Central memory CD8-positive, alpha-beta T cell (primary cell): ENCODE measurements around the gene GPR152.
"Not testable (repeated sequence)": the region's sequence is repeated elsewhere in the genome, so short reads cannot be mapped to it uniquely, and the experiment has no call there.

Source experiments
- ATAC-seq: fragments of 150-1000 bp; cut with Tn5 transposase; replicated peaks from 2 replicates; pipeline ENCODE4 v1.10.0; 2022; ENCODE audit warnings: mild to moderate bottlenecking, moderate FRiP score, moderate number of reproducible peaks; ENCODE audit not compliant: poor library complexity, severe bottlenecking; ENCODE audit errors: extremely low read depth
- DNase-seq, 2 donors: peaks; one replicate each; pipeline ENCODE4 v3.0.0; 2021; ENCODE audit warnings: low spot score in 2 of 2
- H3K27ac Mint-ChIP-seq: one replicate; pipeline ENCODE4 v1.8.0; 2022; ENCODE audit warnings: low read depth, mild to moderate bottlenecking, moderate library complexity, mixed read lengths
- H3K27me3 Mint-ChIP-seq: one replicate; pipeline ENCODE4 v1.8.0; 2022; ENCODE audit warnings: mixed read lengths
- H3K36me3 Mint-ChIP-seq: one replicate; pipeline ENCODE4 v1.8.0; 2022; ENCODE audit warnings: mild to moderate bottlenecking, moderate library complexity, mixed read lengths; ENCODE audit not compliant: insufficient read depth
- H3K4me1 Mint-ChIP-seq: one replicate; pipeline ENCODE4 v1.8.0; 2022; ENCODE audit warnings: mixed read lengths
- H3K4me3 Mint-ChIP-seq: one replicate; pipeline ENCODE4 v1.8.0; 2022; ENCODE audit warnings: mild to moderate bottlenecking, moderate library complexity, mixed read lengths
- H3K9me3 Mint-ChIP-seq: one replicate; pipeline ENCODE4 v1.8.0; 2022; ENCODE audit warnings: mixed read lengths

The GPR152 gene

DNA sequence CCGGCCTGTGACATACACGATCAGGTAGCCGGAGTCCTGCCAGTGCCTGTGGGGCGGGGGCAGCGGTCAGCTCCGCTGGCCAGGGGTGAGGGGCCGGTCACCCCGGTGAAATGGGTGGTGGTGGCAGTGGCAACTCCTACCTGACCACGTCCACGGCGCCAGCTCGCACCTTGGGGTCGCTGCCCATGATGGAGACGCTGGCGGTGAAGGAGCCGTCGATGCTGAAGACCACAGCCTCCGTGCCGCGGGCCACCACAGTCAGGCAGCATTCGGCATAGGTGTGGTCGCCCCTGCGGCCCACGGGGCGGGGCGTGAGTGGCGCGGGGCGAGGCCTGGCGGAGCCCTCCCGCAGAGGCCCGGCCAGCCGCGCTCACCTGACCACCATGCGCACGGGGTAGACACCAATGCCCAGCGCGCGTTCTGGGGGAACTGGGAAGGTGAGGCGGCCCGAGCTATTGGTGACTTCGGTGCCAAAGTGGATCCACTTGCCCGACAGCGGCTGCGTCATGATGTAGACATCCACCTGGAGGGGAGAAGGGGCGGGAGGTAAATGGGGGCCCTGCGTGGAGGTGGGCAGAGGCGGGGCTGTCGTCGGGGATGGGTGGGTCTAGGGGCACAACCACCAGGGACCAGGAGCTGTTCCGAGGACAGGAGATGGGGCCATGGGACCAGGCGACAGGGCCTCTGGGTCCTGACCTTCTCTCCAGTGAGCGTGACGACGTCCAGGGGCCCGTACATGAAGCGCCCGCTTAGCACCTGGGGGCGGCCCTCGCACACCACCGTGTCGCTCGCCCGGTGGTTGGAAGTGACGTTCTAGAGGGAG is 41.2 kb upstream of the GPR152 start:
- Mint-ChIP-seq H3K27me3 (no peaks in the 10 kb centered on the region), H3K4me1 (peaks cover 7% of the 10 kb centered on the region), H3K9me3 (no peaks in the 10 kb centered on the region), H3K36me3 (peaks cover 42% of the 10 kb centered on the region), H3K4me3 (no peak overlapping the region), H3K27ac (no peak overlapping the region)
- ATAC-seq (no peak), DNase-seq (no peak)

DNA sequence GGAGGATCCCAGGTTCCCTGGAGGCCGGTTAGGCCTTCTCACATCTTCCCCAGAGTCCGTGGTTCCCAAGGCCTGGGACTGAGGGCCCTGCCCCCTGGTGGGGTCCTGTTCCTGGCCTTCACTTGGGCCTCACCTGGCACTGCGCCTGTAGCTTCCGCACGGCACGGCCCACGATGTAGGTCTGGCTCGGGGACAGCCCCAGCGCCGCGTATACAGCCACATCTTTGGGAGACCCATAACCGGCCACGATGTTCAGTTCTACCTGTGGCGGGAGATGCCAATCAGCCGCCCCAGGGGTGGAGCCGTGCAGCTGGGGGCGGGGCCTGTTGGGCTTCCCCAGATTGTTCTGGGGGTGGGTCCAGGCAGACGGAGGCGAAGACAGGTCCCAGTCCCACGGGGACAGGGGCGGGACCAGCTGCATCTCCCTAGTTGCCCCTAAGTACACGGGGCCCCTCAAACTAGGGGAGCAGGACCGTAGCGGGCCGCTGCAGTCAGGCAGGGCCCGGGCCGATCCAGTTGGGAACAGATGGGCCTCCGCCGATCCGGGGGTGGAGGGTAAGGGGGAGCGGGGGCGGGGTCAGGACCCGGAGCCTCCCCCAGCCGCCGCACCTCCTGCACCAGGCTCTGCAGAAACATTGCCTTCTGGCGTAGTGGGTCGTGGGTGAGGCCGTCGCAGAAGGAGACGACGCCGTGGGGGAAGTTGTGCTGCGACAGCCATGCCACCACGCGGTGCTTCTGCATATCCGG is 40.4 kb upstream of the GPR152 start:
- peaks cover 43% of the 10 kb centered on the region for H3K36me3 Mint-ChIP-seq
- H3K4me3 Mint-ChIP-seq = no peak overlapping the region
- H3K9me3 Mint-ChIP-seq = no peaks in the 10 kb centered on the region
- ATAC-seq (no peak), DNase-seq (no peak)
- peaks cover 14% of the 10 kb centered on the region for H3K4me1 Mint-ChIP-seq
- H3K27ac Mint-ChIP-seq = no peak overlapping the region
- H3K27me3 Mint-ChIP-seq = no peaks in the 10 kb centered on the region

DNA sequence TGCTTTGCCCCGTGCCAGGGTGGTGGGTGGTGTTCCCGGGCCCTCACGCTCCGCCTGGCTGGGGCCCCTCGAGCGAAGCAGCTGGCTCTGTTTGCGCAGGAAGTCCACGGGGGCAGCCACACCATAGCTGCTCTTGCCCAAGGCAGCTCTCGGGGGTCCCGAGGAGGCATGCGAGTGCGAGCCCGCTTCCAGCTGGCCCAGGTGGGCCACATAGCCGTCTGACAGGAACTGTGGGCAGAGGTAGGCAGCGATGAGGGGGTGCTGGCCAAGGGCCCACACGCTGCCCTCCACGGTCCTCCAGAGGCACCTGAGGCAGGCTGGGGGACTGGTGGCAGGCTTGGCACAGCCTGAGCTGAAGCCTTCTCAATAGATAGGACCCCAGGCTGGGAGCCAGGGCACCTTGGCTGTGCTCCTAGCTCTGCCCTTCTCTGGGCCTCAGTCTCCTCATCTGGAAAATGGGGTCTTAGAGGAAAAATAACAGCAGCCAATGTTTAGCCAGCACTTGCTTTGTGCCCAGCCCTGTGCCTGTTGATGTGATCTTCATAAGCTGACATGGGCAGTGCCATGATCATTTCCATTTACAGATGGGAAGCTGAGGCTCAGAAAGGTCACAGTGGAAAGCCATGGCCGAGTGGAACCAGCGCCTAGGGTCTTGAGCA is 39.7 kb upstream of the GPR152 start:
- Mint-ChIP-seq H3K4me3 (no peak overlapping the region), H3K27me3 (no peaks in the 10 kb centered on the region), H3K9me3 (no peaks in the 10 kb centered on the region), H3K4me1 (peaks cover 21% of the 10 kb centered on the region), H3K36me3 (peaks cover 46% of the 10 kb centered on the region), H3K27ac (no peak overlapping the region)
- DNase-seq (no peak), ATAC-seq (no peak)

DNA sequence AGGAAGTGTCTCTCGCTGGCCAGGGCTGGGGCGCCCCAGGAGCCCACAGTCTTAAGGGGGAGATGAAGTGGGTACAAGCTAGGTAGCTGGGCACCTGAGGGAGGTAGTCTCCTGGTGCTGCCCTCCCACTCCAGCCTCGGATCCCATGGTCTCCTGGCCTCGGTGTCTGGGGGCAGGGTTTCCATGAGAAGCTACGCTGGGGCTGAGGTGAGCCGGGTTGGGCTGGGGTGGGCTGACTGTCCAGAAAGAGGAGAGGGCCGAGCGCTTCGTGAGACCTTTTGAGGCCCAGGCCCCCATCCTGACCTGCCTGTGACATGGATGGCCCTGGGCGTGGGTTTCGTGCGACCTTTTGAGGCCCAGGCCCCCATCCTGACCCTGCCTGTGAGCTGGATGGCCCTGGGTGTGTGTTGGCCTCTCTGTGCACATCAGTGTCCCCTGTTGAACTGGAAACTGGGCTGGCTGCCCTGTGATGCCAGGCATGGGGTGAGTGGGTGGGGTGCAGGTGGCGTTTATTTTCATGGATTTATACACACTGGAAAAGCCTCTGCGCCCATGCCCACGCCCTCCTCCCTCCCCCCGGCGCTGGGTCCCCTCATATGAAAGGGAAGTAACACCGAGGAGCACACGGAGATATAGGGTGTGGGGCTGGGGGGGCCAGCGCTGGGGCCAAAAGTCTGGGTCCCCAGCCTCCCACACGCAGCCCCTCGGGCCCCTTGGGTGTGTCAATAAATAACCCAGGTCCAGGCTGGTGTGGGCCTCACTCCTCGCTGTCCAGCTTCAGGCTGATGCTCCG is 38.9 kb upstream of the GPR152 start:
- no peaks in the 10 kb centered on the region for H3K27me3 Mint-ChIP-seq
- peaks cover 29% of the 10 kb centered on the region for H3K4me1 Mint-ChIP-seq
- no peak overlapping the region for H3K27ac Mint-ChIP-seq
- no peak overlapping the region for H3K4me3 Mint-ChIP-seq
- ATAC-seq (no peak), DNase-seq (no peak)
- peaks cover 47% of the 10 kb centered on the region for H3K36me3 Mint-ChIP-seq
- H3K9me3 Mint-ChIP-seq = no peaks in the 10 kb centered on the region

DNA sequence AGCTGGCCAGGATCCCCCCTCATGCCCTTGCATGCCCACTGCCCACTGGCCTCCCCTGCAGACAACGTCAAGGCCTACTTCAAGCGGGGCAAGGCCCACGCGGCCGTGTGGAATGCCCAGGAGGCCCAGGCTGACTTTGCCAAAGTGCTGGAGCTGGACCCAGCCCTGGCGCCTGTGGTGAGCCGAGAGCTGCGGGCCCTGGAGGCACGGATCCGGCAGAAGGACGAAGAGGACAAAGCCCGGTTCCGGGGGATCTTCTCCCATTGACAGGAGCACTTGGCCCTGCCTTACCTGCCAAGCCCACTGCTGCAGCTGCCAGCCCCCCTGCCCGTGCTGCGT is 38.2 kb upstream of the GPR152 start:
- Mint-ChIP-seq H3K27me3 (no peaks in the 10 kb centered on the region), H3K27ac (peak overlapping the region; percentile 19), H3K9me3 (no peaks in the 10 kb centered on the region), H3K4me1 (peaks cover 36% of the 10 kb centered on the region), H3K4me3 (no peak overlapping the region), H3K36me3 (peaks cover 49% of the 10 kb centered on the region)
- DNase-seq (no peak), ATAC-seq (no peak)

DNA sequence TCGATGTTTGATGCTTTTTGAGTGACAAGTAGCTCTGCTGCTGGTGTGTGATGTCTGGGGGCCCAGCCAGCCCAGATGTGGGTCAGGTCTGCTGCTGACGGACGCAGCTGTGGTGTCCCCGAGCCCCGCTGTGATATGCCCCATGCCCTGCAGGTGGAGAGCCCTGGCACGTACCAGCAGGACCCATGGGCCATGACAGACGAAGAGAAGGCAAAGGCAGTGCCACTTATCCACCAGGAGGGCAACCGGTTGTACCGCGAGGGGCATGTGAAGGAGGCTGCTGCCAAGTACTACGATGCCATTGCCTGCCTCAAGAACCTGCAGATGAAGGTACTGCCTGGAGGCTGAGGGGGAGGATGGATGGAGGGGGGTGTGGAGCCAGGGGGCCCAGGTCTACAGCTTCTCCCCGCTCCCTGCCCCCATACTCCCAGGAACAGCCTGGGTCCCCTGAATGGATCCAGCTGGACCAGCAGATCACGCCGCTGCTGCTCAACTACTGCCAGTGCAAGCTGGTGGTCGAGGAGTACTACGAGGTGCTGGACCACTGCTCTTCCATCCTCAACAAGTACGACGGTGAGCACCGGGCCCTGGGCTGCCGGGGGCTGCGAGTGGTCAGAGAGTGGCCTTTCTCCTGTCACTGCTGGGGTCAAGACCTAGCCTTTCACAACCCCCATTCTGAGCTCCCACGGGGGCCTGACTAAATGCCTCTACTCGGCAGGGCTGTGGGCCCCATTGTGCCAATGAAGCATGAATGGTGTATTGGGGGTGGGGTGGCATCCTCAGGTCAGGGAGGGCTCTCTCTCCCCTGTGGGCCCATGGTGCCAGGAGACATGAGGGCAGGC is 37.6 kb upstream of the GPR152 start:
- peak overlapping the region; percentile 69 for H3K27ac Mint-ChIP-seq
- H3K9me3 Mint-ChIP-seq = no peaks in the 10 kb centered on the region
- peaks cover 40% of the 10 kb centered on the region for H3K4me1 Mint-ChIP-seq
- DNase-seq (no peak), ATAC-seq (no peak)
- H3K4me3 Mint-ChIP-seq = peak overlapping the region; percentile 43
- no peaks in the 10 kb centered on the region for H3K27me3 Mint-ChIP-seq
- peaks cover 49% of the 10 kb centered on the region for H3K36me3 Mint-ChIP-seq

DNA sequence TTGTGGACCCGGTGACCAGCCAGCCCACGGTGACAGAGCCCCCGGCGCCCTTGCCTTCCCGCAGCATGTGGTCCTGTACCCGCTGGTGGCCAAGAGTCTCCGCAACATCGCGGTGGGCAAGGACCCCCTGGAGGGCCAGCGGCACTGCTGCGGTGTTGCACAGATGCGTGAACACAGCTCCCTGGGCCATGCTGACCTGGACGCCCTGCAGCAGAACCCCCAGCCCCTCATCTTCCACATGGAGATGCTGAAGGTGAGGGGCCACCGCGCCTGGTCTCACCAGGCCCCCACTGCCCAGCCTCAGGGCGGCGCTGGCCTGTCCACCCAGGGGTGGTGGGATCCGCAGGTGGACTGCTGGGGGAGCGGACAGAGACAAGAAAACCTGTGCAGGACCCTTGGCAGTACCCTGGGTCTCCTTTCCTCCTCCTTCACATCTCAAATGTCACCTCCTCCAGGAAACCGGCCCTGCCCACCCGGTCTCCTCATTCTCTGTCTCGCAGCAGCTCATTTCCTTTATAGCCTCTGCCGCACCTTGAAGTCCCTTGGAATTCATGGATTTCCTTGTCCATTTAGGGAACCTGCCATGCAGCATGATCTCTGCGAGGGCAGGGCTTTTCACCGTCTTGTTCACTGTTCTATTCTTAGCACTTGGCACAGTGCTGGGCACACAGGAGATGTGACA is 36.8 kb upstream of the GPR152 start:
- no peak for ATAC-seq
- H3K27me3 Mint-ChIP-seq = no peaks in the 10 kb centered on the region
- H3K4me1 Mint-ChIP-seq = peaks cover 48% of the 10 kb centered on the region
- H3K9me3 Mint-ChIP-seq = no peaks in the 10 kb centered on the region
- peak overlapping the region; percentile 69 for H3K27ac Mint-ChIP-seq
- H3K4me3 Mint-ChIP-seq = peak overlapping the region; percentile 43
- peaks cover 47% of the 10 kb centered on the region for H3K36me3 Mint-ChIP-seq
- no peak for DNase-seq

DNA sequence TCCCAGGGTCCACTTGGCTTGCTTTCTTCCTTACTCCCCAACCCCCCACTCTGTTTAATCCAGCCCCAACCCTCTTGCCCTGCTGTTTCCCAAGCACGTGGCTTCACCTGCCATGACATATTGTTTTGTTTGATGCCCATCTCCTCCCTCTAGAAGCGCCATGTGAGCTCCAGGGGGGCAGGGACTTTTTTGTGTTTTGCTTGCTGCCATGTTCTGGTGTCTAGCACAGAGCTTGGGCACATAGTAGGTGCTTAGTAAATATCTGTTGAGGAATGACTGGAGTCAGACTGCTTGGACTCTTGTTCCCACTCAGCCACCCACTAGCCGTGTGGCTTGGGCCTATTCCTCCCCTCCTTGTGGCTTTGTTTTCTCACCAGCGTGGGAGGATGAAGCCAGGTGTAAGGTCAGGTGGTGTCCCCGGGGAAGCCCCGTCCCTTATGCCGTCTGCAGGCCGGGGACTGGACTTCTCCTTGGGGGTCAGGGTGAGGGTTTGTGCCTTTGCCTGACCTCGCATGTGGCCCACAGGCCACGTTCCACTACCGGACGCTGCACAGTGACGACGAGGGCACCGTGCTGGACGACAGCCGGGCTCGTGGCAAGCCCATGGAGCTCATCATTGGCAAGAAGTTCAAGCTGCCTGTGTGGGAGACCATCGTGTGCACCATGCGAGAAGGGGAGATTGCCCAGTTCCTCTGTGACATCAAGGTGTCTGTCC is 34.1 kb upstream of the GPR152 start:
- peak overlapping the region; percentile 92 for H3K4me3 Mint-ChIP-seq
- DNase-seq (no peak), ATAC-seq (no peak)
- H3K9me3 Mint-ChIP-seq = no peaks in the 10 kb centered on the region
- peak overlapping the region; percentile 95 for H3K27ac Mint-ChIP-seq
- H3K36me3 Mint-ChIP-seq = peaks cover 51% of the 10 kb centered on the region
- peaks cover 70% of the 10 kb centered on the region for H3K4me1 Mint-ChIP-seq
- H3K27me3 Mint-ChIP-seq = no peaks in the 10 kb centered on the region

DNA sequence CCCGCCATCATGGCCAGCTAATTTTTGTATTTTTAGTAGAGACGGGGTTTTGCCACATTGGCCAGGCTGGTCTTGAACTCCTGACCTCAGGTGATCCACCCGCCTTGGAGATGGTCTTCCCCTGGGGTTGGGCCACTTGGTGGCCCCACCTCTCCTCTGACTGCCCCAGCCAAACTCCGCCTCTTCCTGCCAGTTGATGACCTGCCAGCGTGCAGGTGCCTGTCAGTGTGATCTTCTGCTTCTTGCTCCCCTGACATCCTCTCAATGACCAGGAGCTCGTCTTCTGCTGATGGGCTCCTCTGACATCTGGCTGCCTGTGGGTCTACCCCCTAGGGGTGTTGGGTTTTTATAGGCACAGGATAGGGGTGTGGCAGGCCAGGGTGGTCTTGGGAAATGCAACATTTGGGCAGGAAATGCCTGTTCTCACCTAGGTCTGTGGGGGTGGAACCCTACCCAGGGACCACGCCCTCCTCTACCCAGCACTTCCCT is 33.4 kb upstream of the GPR152 start:
- ATAC-seq, DNase-seq, H3K9me3 Mint-ChIP-seq, H3K27me3 Mint-ChIP-seq: not testable (repeated sequence)
- peaks cover 70% of the 10 kb centered on the region for H3K4me1 Mint-ChIP-seq
- peak overlapping the region; percentile 95 for H3K27ac Mint-ChIP-seq
- H3K4me3 Mint-ChIP-seq = peak overlapping the region; percentile 92
- H3K36me3 Mint-ChIP-seq = peaks cover 50% of the 10 kb centered on the region

DNA sequence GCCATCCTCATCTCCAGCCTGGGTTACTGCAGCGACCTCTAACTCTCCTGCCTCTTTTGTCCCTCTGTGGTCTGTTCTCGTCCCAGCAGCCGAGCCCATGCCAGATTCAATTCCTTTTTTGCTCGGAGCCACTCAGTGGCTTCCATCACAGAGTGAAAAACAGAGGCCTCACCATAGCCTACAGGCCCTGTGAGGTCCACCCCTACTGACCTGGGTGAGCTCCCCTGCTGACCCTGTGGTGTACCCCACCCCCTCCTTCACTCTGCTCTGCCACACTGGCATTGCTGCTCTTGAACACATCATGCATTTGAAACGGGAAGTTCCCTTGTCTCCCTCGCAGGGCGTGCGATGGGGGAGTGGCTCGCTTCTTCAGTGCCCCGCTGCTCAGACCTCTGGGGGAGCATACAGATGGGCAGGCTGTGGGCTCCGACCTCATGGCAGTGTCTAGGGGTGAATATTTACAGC is 32.4 kb upstream of the GPR152 start:
- H3K36me3 Mint-ChIP-seq = peaks cover 46% of the 10 kb centered on the region
- H3K4me1 Mint-ChIP-seq = peaks cover 70% of the 10 kb centered on the region
- DNase-seq (no peak), ATAC-seq (peak; percentile 7)
- no peaks in the 10 kb centered on the region for H3K27me3 Mint-ChIP-seq
- H3K27ac Mint-ChIP-seq = peak overlapping the region; percentile 95
- H3K9me3 Mint-ChIP-seq = no peaks in the 10 kb centered on the region
- H3K4me3 Mint-ChIP-seq = peak overlapping the region; percentile 92
